ENCODE data around the gene STX1A. TPM values are rescaled to one million over a fixed set of nuclear protein-coding genes. Genes with fewer than 3 reads are reported as not detected.
A peak's percentile ranks its signal among the peaks of the same experiment; 100 is the strongest.

The STX1A gene
- total and polyA plus RNA-seq, 12 donors = 0.88 to 3.4 (median 2.1) TPM

- Histone ChIP-seq H3K36me3 (no peaks in the 10 kb centered on the region), H3K4me3 (no peak overlapping the region), H3K27ac (no peak overlapping the region), H3K27me3 (no peaks in the 10 kb centered on the region), H3K9me3 (no peaks in the 10 kb centered on the region), H3K4me1 (peaks cover 0 to 9% (median 4%) of the 10 kb centered on the region in 9 donors)
- no peak for TF ChIP-seq CTCF (IDR thresholded peaks at IDR 0.05)
- 39 to 57% methylated on average over 4 of the region's 4 CpGs for whole genome bisulfite sequencing, 2 donors
- intact Hi-C loops (cut with DNase I) = loop anchor here in 1 of 10 donors (10.0 kb wide), 1 partner anchor 108 kb away; no protein-coding TSS in a partner anchor
- DNase-seq (no peak), ATAC-seq (peak in 3 of 8 donors; percentile 14 to 41 (median 35))
Measured at GRCh38 chr7:73746378-73746777, 26.9 kb upstream of the STX1A start.

GRCh38 chr7:73742753-73743641, 23.5 kb upstream of the STX1A start:
- Histone ChIP-seq H3K36me3 (no peaks in the 10 kb centered on the region), H3K4me3 (no peak overlapping the region), H3K9me3 (no peaks in the 10 kb centered on the region), H3K27me3 (no peaks in the 10 kb centered on the region), H3K4me1 (peaks cover under 1 to 18% (median 7%) of the 10 kb centered on the region in 9 donors), H3K27ac (no peak overlapping the region)
- DNase-seq (no peak), ATAC-seq (no peak)
- 35 to 39% methylated on average over 35 of the region's 35 CpGs for WGBS, 2 donors
- intact Hi-C loops (cut with DNase I) = loop anchor here in 1 of 10 donors (10.0 kb wide), 1 partner anchor 112 kb away; no protein-coding TSS in a partner anchor
- no peak for TF ChIP-seq CTCF (IDR thresholded peaks at IDR 0.05)

- no peak for ATAC-seq
- H3K9me3 ChIP-seq = no peaks in the 10 kb centered on the region
- no peaks in the 10 kb centered on the region for H3K27me3 ChIP-seq
- no peak for TF ChIP-seq CTCF (IDR thresholded peaks at IDR 0.05)
- no peak overlapping the region for H3K4me3 ChIP-seq
- peaks cover 0 to 3% (median 0%) of the 10 kb centered on the region in 9 donors for H3K36me3 ChIP-seq
- H3K4me1 ChIP-seq = peaks cover 6 to 25% (median 13%) of the 10 kb centered on the region in 9 donors
- H3K27ac ChIP-seq = no peak overlapping the region
- no peak for DNase-seq
- 48 to 54% methylated on average over 7 of the region's 7 CpGs for WGBS, 2 donors
- intact Hi-C loops (cut with DNase I) = loop anchor here in 1 of 10 donors (10.0 kb wide), 1 partner anchor 112 kb away; no protein-coding TSS in a partner anchor
Measured at GRCh38 chr7:73742338-73742752, 22.9 kb upstream of the STX1A start.

GRCh38 chr7:73741600-73741999, 22.1 kb upstream of the STX1A start:
- 88 to 91% methylated on average over 5 of the region's 5 CpGs for WGBS, 2 donors
- Histone ChIP-seq H3K4me3 (no peak overlapping the region), H3K27me3 (no peaks in the 10 kb centered on the region), H3K4me1 (peaks cover 6 to 29% (median 16%) of the 10 kb centered on the region in 9 donors), H3K9me3 (no peaks in the 10 kb centered on the region), H3K36me3 (peaks cover 0 to 11% (median 0%) of the 10 kb centered on the region in 9 donors), H3K27ac (no peak overlapping the region)
- TF ChIP-seq CTCF (IDR thresholded peaks at IDR 0.05) = no peak
- intact Hi-C loops (cut with DNase I) = loop anchor here in 1 of 10 donors (10.0 kb wide), 1 partner anchor 113 kb away; no protein-coding TSS in a partner anchor
- no peak for ATAC-seq
- no peak for DNase-seq
